Epithelial cell of esophagus (primary cell): ENCODE measurements around the gene SPA17.

Experiments used
- DNase-seq: peaks from one replicate; pipeline ENCODE4 v3.0.0; 2010; ENCODE audit warnings: low read depth
- H3K4me3 ChIP-seq: 2 replicates; pipeline ENCODE4 v1.5.1; 2011; ENCODE audit warnings: mild to moderate bottlenecking, low read length, control low read depth
- TF ChIP-seq, protein P1 (sequence below): IDR thresholded peaks from 2 replicates; pipeline ENCODE4 v1.5.1; 2011; ENCODE audit warnings: low read depth, mild to moderate bottlenecking, low read length, control low read depth, inconsistent platforms; ENCODE audit not compliant: insufficient read depth; ENCODE audit errors: missing control alignments

Gene SPA17

DNA sequence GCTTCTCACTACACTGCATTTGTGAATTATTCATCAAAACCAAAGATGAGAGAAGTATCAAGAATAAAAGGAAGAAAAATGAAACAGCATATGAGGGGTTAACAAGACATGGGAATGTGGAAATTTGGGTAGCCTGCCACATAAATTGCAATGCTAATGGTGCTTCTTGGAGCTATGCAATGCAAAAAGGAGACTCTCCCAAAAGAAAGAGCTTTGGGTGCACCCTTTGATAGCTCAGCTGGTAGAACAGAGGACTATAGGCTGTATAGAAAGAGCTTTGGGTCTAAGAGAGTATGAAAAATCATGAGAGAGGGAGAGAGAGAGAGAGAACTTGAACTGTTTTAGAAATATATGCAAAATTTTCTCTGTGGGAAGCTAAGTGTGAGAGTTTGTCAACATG, 26.3 kb downstream of the SPA17 start:
- TF ChIP-seq, protein P1, sequence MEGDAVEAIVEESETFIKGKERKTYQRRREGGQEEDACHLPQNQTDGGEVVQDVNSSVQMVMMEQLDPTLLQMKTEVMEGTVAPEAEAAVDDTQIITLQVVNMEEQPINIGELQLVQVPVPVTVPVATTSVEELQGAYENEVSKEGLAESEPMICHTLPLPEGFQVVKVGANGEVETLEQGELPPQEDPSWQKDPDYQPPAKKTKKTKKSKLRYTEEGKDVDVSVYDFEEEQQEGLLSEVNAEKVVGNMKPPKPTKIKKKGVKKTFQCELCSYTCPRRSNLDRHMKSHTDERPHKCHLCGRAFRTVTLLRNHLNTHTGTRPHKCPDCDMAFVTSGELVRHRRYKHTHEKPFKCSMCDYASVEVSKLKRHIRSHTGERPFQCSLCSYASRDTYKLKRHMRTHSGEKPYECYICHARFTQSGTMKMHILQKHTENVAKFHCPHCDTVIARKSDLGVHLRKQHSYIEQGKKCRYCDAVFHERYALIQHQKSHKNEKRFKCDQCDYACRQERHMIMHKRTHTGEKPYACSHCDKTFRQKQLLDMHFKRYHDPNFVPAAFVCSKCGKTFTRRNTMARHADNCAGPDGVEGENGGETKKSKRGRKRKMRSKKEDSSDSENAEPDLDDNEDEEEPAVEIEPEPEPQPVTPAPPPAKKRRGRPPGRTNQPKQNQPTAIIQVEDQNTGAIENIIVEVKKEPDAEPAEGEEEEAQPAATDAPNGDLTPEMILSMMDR = no peak

GRCh38 chr11:124707829-124708228, 34.1 kb downstream of the SPA17 start:
- TF ChIP-seq, protein P1 = no peak
- peak; percentile 28 for DNase-seq

More for the DNA sequence above, 26.3 kb downstream of the SPA17 start:
- no peak overlapping the region for H3K4me3 ChIP-seq
- DNase-seq = no peak

GRCh38 chr11:124712392-124712791, 38.7 kb downstream of the SPA17 start:
- TF ChIP-seq, protein P1 = no peak
- no peak overlapping the region for H3K4me3 ChIP-seq
- no peak for DNase-seq

More at GRCh38 chr11:124707829-124708228, 34.1 kb downstream of the SPA17 start:
- no peak overlapping the region for H3K4me3 ChIP-seq

DNA sequence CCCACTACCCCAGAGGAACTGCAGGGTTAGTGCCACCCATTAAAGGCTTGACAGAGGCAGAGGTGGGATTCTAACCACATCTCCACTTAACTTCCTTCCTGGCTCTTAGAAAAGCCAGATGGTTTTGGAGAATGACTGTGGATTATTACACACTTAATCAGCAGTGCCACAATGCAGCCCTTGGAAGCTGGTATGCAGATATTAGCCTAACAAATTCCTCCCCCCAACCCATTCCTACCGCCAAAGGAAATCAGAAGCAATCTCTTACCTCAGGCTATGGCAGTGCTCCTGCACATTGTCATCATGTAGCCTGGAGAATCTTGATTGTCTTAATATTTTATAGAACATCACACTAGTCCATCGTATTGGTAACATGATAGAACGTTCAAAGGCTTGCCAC, 42.9 kb downstream of the SPA17 start:
- TF ChIP-seq, protein P1 = no peak
- peak; percentile 56 for DNase-seq
- no peak overlapping the region for H3K4me3 ChIP-seq

DNA sequence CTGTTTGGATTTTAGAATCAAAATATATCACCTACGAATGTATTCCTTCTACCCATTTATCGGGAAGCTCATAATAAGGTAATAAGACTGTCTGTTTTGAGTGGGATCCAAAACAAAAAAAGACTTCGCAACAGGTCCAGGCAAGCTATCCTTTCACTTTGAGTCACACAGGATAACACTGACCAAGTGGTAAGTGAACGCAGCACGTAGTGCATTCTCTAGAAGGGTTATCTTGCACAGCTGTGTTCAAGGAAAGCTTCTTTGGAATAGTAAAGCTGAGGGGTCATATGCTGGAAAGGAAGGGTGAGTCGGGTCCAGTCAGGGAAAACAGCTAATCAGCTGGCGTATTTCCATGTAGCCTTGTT, 43.7 kb downstream of the SPA17 start:
- peak; percentile 79 for DNase-seq
- H3K4me3 ChIP-seq = no peak overlapping the region
- TF ChIP-seq, protein P1 = no peak

- peak; percentile 41 for DNase-seq
- TF ChIP-seq, protein P1 = no peak
- peak overlapping the region; percentile 35 for H3K4me3 ChIP-seq
Measured at GRCh38 chr11:124717786-124718651, 44.3 kb downstream of the SPA17 start.

GRCh38 chr11:124718801-124719200, 45.1 kb downstream of the SPA17 start:
- H3K4me3 ChIP-seq = no peak overlapping the region
- TF ChIP-seq, protein P1 = no peak
- no peak for DNase-seq
